Skeletal muscle satellite cell (primary cell): ENCODE results near the gene RNF114.
"Not testable (repeated sequence)": the region's sequence is repeated elsewhere in the genome, so short reads cannot be mapped to it uniquely, and the experiment has no call there.

Experiments used
- H3K27me3 ChIP-seq: 2 replicates; pipeline ENCODE4 v1.7.0; 2013; ENCODE audit warnings: low read length; ENCODE audit not compliant: control insufficient read depth, insufficient read depth
- H3K36me3 ChIP-seq: 2 replicates; pipeline ENCODE4 v1.7.0; 2013; ENCODE audit warnings: mild to moderate bottlenecking, control low read depth, low read length; ENCODE audit not compliant: insufficient read depth
- H3K4me1 ChIP-seq: 2 replicates; pipeline ENCODE4 v1.7.0; 2013; ENCODE audit warnings: low read length; ENCODE audit not compliant: control insufficient read depth, insufficient read depth
- H3K4me2 ChIP-seq: 2 replicates; pipeline ENCODE4 v1.7.0; 2013; ENCODE audit warnings: mild to moderate bottlenecking, low read length
- H3K4me3 ChIP-seq: 2 replicates; pipeline ENCODE4 v1.7.0; 2013; ENCODE audit warnings: low read length
- H3K9ac ChIP-seq: 2 replicates; pipeline ENCODE4 v1.7.0; 2013; ENCODE audit warnings: mild to moderate bottlenecking, low read depth, low read length, moderate library complexity
- H3K9me3 ChIP-seq: replicated peaks from 2 replicates; pipeline ENCODE4 v1.7.0; 2013; ENCODE audit warnings: mild to moderate bottlenecking, control low read depth, low read length

RNF114 gene

GRCh38 chr20:49985617-49986016, 49.4 kb downstream of the RNF114 start:
- no peaks in the 10 kb centered on the region for H3K9me3 ChIP-seq
- no peak overlapping the region for H3K9ac ChIP-seq
- H3K4me1 ChIP-seq: peaks cover 51% of the 10 kb centered on the region
- H3K4me2 ChIP-seq: no peak overlapping the region
- H3K4me3 ChIP-seq: no peak overlapping the region
- no peaks in the 10 kb centered on the region for H3K36me3 ChIP-seq
- no peaks in the 10 kb centered on the region for H3K27me3 ChIP-seq

- Histone ChIP-seq H3K36me3 (no peaks in the 10 kb centered on the region), H3K4me1 (peaks cover 51% of the 10 kb centered on the region)
Measured at GRCh38 chr20:49986049-49986448, 49.9 kb downstream of the RNF114 start.

DNA sequence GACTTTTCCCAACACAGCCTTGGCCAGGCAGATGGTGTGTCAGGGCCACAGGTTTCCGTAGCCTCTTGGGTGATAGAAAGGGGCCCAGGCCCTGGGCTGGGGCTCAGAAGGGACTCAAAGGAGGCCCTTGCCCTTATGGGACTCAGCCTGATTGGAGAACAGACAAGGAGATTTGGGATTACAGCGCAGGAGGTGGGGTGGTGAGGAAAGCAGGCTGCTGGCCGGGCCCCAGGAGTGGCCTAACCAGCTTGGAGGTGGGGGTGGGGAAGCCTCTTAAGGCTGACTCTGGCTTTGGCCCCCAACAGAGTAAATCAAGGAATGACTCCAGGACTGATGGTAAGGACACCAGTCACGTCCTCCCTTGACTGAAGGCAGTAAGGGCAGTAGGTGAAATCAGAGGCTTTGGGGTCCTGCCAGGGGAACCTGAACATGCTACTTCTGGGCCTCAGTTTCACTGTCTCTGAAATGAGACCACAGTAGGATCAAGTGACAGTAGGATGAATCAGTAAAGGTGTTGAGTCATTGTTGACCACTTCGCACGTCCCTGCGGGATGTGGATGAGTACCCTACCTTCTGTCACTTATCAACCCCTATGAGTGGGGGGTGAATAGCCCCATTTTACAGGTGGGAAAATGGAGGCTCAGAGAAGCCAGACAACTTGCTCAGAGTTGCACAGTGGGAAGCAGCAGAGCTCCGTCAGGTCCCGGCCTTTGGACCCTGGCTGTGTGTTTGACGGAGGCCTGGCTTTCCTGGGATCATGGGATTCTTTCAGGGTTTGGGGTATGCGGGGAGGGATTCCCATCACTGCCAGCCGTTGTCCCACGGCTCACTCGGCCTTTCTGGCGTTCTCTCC, 51.0 kb downstream of the RNF114 start:
- H3K4me1 ChIP-seq: peaks cover 47% of the 10 kb centered on the region
- H3K27me3 ChIP-seq: no peaks in the 10 kb centered on the region

More at GRCh38 chr20:49986049-49986448, 49.9 kb downstream of the RNF114 start:
- no peak overlapping the region for H3K4me3 ChIP-seq
- H3K9me3 ChIP-seq: no peaks in the 10 kb centered on the region
- H3K4me2 ChIP-seq: no peak overlapping the region
- no peaks in the 10 kb centered on the region for H3K27me3 ChIP-seq
- H3K9ac ChIP-seq: no peak overlapping the region

DNA sequence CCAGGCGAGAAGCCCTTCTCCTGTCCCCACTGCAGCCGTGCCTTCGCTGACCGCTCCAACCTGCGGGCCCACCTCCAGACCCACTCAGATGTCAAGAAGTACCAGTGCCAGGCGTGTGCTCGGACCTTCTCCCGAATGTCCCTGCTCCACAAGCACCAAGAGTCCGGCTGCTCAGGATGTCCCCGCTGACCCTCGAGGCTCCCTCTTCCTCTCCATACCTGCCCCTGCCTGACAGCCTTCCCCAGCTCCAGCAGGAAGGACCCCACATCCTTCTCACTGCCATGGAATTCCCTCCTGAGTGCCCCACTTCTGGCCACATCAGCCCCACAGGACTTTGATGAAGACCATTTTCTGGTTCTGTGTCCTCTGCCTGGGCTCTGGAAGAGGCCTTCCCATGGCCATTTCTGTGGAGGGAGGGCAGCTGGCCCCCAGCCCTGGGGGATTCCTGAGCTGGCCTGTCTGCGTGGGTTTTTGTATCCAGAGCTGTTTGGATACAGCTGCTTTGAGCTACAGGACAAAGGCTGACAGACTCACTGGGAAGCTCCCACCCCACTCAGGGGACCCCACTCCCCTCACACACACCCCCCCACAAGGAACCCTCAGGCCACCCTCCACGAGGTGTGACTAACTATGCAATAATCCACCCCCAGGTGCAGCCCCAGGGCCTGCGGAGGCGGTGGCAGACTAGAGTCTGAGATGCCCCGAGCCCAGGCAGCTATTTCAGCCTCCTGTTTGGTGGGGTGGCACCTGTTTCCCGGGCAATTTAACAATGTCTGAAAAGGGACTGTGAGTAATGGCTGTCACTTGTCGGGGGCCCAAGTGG, 51.9 kb downstream of the RNF114 start:
- H3K9ac ChIP-seq: no peak overlapping the region
- H3K27me3 ChIP-seq: no peaks in the 10 kb centered on the region
- H3K36me3 ChIP-seq: no peaks in the 10 kb centered on the region
- H3K4me3 ChIP-seq: no peak overlapping the region
- H3K4me2 ChIP-seq: no peak overlapping the region
- peaks cover 40% of the 10 kb centered on the region for H3K4me1 ChIP-seq
- H3K9me3 ChIP-seq: no peaks in the 10 kb centered on the region

More for the DNA sequence above, 51.0 kb downstream of the RNF114 start:
- Histone ChIP-seq H3K36me3 (no peaks in the 10 kb centered on the region), H3K4me2 (no peak overlapping the region), H3K9ac (no peak overlapping the region), H3K9me3 (no peaks in the 10 kb centered on the region), H3K4me3 (no peak overlapping the region)

GRCh38 chr20:49989234-49990065, 53.3 kb downstream of the RNF114 start:
- H3K4me3 ChIP-seq: no peak overlapping the region
- no peaks in the 10 kb centered on the region for H3K27me3 ChIP-seq
- peak overlapping the region; percentile 63 for H3K9ac ChIP-seq
- H3K4me1 ChIP-seq: peaks cover 32% of the 10 kb centered on the region
- H3K4me2 ChIP-seq: peak overlapping the region; percentile 45
- no peaks in the 10 kb centered on the region for H3K9me3 ChIP-seq
- no peaks in the 10 kb centered on the region for H3K36me3 ChIP-seq

- H3K27me3 ChIP-seq: no peaks in the 10 kb centered on the region
- no peaks in the 10 kb centered on the region for H3K36me3 ChIP-seq
- H3K9ac ChIP-seq: peak overlapping the region; percentile 63
- H3K4me2 ChIP-seq: peak overlapping the region; percentile 45
- H3K4me3 ChIP-seq: no peak overlapping the region
- no peaks in the 10 kb centered on the region for H3K9me3 ChIP-seq
- H3K4me1 ChIP-seq: peaks cover 27% of the 10 kb centered on the region
Measured at GRCh38 chr20:49990271-49990720, 54.1 kb downstream of the RNF114 start.

DNA sequence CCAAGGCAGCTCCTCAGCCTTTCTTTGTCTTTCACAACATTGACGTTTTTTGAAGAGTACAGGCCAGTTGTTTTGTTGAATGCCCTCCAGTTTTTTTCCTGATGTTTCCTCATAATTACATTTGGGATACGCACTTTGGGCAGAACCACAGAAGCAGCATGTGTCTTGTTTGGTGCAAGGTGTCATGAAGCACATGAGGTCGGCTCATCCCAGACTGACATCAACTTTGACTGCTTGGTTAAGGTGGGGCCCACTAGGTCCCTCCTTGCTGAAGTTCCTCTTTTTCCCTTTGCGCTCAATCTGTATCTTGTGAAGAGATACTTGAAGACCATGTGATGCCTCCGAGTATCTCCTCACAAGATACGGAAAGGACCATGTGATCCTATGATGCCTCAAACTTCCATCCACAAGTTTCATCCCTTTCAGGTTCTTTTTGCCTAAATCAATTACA, 57.1 kb downstream of the RNF114 start:
- Histone ChIP-seq H3K9ac (no peak overlapping the region), H3K4me3 (no peak overlapping the region), H3K27me3 (no peaks in the 10 kb centered on the region), H3K4me2 (no peak overlapping the region), H3K9me3 (no peaks in the 10 kb centered on the region), H3K36me3 (no peaks in the 10 kb centered on the region), H3K4me1 (peaks cover 21% of the 10 kb centered on the region)

DNA sequence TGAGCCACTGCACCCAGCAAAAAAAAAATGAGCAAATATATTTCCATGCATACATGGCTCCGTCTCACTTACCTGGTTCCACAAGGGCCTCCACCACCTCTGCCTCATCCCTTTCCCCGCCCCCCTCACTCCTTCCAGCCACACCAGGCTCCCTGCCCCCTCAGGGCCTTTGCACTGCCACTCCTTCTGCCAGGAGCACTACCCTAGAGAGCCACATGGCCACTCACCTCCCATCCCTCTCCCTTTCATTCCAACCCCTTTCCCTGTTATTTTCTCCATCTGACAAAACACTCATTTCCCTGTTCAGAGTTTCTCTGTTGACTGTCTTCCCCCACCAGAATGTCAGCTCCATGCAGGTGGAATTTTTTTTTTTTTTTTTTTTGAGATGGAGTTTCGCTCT, 59.4 kb downstream of the RNF114 start:
- Histone ChIP-seq H3K27me3 (peaks cover 6% of the 10 kb centered on the region), H3K4me1 (no peaks in the 10 kb centered on the region), H3K4me3 (no peak overlapping the region), H3K4me2 (no peak overlapping the region), H3K9me3 (no peaks in the 10 kb centered on the region), H3K9ac (no peak overlapping the region), H3K36me3 (no peaks in the 10 kb centered on the region)

GRCh38 chr20:49998478-49999188, 62.4 kb downstream of the RNF114 start:
- not testable (repeated sequence) for H3K9me3 ChIP-seq, H3K4me3 ChIP-seq, H3K4me2 ChIP-seq, H3K9ac ChIP-seq, H3K36me3 ChIP-seq, H3K4me1 ChIP-seq, H3K27me3 ChIP-seq

- Histone ChIP-seq H3K4me3 (no peak overlapping the region), H3K27me3 (peaks cover 6% of the 10 kb centered on the region), H3K9ac (no peak overlapping the region), H3K9me3 (no peaks in the 10 kb centered on the region), H3K4me2 (no peak overlapping the region), H3K36me3 (no peaks in the 10 kb centered on the region), H3K4me1 (no peaks in the 10 kb centered on the region)
Measured at GRCh38 chr20:49999329-49999728, 63.1 kb downstream of the RNF114 start.
